ENCODE results near the gene NKX2-2. TPM values are rescaled to one million over a fixed set of nuclear protein-coding genes. Genes with fewer than 3 reads are reported as not detected.

NKX2-2 gene
- total RNA-seq, 1 donor from 2014 or later, result not detected

- ATAC-seq (ENCODE audit: poor library complexity), result no peak
- intact Hi-C loops (cut with DNase I), result no loop called here
Measured at GRCh38 chr20:21523281-21523868, 9.5 kb upstream of the NKX2-2 start.

DNA sequence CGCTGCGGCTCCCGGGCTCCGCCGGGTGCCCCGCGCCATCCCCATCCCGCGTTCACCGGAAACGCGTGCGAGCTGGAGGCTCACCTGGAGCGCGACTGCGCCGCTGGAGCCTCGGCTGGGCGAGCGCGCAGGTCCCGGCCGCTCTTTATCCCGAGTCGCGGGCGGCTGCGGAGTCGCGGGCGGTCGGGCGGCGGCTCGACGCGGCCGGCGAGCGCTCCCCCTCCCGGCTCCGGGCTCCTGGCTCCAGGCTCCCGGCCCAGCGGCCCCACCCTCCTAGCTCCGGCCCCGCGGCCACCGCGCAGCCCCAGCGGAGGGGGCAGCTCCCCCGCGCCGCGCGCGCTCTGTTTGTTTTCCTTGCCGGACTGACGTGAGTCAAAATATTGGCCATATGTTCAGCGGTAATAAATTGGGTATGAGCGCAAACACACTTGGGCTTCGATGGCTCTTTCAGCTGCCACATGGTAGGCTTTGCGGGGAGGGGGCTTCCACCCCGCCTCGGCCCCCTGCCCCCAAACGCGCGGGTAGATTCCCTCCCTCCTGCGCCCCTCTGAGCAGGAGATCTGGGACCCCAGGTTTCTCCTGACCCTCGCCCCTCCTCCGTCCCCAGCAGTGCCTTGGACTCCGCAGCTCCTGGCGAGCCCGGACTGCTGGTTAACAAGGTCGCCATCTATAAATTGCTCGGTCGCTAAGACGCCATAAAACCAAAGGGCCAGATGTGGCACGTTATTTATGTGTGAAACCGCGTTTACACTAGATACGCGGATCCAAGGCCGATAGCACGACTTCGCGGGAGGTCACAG is 8.8 kb upstream of the NKX2-2 start:
- DNase-seq, result no peak
- intact Hi-C loops (cut with DNase I), result no loop called here
- no peak for ATAC-seq (ENCODE audit: poor library complexity)

More at GRCh38 chr20:21523281-21523868, 9.5 kb upstream of the NKX2-2 start:
- no peak for DNase-seq

DNA sequence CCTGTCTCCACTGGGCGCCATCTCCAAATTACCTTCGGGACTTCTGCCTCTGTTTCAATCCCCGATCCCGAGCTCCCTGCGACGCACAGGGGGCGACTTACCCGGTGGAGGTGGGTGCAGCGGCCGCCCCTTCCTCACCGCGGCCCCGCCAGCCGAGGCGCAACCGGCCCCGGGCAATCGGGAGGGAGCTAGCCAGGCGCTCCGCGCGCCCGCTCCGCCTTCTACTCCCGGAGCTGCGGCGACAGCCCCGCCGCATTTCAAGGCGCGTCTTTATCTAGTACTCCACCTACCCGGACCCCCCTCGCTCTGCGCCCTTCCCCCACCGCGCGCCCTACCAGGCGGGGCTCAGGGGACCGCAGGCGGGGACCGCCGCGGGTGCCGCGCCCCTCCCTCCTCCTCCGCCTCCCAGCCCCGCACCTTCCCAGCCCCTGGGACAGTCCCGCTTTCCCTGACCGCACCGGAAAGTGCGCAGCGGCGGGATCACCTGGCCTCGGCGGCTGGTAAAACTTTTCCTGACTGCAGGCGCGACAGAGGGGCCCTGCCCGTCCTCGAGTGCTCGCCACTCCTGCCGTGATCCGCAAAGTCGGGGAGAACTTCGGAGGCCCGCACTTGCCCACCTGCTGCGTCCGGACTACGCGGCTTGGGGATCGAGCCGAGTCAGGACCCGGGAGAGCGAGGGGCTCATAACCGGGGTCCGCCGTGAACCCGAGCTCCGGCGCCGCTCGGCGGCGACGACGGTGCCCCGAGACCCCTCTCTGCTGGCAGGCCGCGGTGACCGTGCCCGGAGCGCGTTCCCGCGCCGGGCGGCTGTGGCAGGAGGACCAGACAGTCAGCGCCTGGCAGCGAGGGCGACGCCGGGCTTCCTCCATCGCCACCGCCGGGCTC is 8.0 kb upstream of the NKX2-2 start:
- intact Hi-C loops (cut with DNase I), result no loop called here
- DNase-seq (no peak), ATAC-seq (ENCODE audit: poor library complexity) (no peak)

- no peak for ATAC-seq (ENCODE audit: poor library complexity)
- intact Hi-C loops (cut with DNase I), result no loop called here
Measured at GRCh38 chr20:21520702-21521595, 7.1 kb upstream of the NKX2-2 start.

GRCh38 chr20:21519136-21519584 is 5.3 kb upstream of the NKX2-2 start:
- intact Hi-C loops (cut with DNase I), result no loop called here

More at GRCh38 chr20:21520702-21521595, 7.1 kb upstream of the NKX2-2 start:
- no peak for DNase-seq

GRCh38 chr20:21518292-21518991 is 4.6 kb upstream of the NKX2-2 start:
- intact Hi-C loops (cut with DNase I), result no loop called here

More at GRCh38 chr20:21519136-21519584, 5.3 kb upstream of the NKX2-2 start:
- DNase-seq, result no peak
- no peak for ATAC-seq (ENCODE audit: poor library complexity)

GRCh38 chr20:21517566-21518277 is 3.9 kb upstream of the NKX2-2 start:
- no peak for DNase-seq
- intact Hi-C loops (cut with DNase I), result no loop called here
- no peak for ATAC-seq (ENCODE audit: poor library complexity)

More at GRCh38 chr20:21518292-21518991, 4.6 kb upstream of the NKX2-2 start:
- DNase-seq (no peak), ATAC-seq (ENCODE audit: poor library complexity) (no peak)

DNA sequence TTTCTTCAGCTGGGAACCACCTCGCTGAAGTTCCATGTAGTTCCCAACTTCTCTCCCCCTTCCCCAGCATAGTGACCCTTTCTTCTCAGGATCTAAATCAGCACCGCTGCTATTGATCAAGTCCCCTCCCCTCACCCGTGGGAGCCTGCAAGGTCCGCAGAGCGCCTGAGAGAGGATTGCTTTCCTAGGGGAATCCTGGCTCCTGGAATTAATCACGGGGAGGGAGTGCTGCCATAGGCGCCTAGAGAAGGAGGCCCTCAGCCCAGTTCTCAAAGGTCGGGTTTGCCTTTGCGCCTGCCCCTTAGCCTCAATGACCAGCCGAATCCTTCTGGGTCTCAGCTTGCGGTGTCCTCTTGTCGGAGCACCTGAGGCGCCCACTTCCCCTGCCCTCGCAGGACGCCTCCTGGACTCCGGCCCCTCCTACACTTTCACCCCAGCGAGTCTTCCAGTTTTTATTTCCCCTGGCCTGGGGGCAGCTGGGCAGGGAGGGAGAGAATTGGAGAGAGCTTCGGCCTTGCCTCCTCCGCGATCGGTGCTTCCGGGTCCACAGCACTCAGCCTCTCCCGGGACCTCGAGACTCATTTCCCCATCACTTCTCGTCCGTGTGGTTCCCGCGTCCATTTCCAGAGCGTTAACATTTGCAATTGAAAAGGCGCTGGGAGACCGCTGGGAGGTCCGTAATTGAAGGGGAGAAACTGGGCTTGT is 3.1 kb upstream of the NKX2-2 start:
- DNase-seq (no peak), ATAC-seq (ENCODE audit: poor library complexity) (no peak)
- intact Hi-C loops (cut with DNase I), result no loop called here

- DNase-seq (no peak), ATAC-seq (ENCODE audit: poor library complexity) (no peak)
- intact Hi-C loops (cut with DNase I), result no loop called here
Measured at GRCh38 chr20:21516180-21516567, 2.3 kb upstream of the NKX2-2 start.

- ATAC-seq (ENCODE audit: poor library complexity) (no peak), DNase-seq (no peak)
- intact Hi-C loops (cut with DNase I), result no loop called here
Measured at GRCh38 chr20:21515300-21516179, 1.7 kb upstream of the NKX2-2 start.

DNA sequence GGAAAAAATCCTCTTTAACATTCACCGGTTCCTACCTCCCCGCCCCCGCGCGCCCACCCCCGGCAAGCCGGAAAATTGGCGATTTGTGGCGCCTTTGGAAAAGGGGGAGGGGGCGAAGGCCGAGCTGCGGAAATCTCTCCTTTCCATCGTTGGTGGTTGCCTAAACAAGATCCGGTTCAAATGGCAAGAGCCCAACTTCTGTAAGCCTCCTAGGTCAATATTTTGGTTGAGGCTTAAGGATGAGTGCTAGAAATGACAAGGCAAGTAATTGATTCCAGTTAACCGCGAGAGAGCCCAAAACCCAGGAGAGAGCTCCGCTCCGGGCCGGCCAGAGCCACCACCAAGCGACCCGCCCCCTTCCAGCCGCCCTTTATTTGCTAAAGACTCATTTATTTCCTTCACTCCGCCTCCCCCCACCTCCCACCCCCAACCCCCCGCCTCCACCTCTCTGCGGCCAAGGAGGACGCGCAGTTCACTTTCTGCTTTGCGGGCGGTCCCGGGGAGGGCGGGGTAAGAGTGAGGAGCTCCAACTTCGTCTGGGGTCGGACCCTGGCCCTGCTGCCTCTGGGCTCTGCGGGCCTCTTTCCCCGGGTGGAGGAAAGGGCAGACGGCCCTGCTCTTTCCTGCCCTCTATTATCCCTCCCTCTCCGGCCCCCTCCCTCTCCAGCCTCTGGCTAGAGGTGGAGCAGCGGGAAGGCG is 838 bp upstream of the NKX2-2 start:
- ATAC-seq (ENCODE audit: poor library complexity), result no peak

GRCh38 chr20:21513181-21513663 is 642 bp downstream of the NKX2-2 start:
- DNase-seq (no peak), ATAC-seq (ENCODE audit: poor library complexity) (no peak)
- intact Hi-C loops (cut with DNase I), result no loop called here

More for the DNA sequence above, 838 bp upstream of the NKX2-2 start:
- intact Hi-C loops (cut with DNase I), result no loop called here
- no peak for DNase-seq

- ATAC-seq (ENCODE audit: poor library complexity), result no peak
- DNase-seq, result no peak
- intact Hi-C loops (cut with DNase I), result no loop called here
Measured at GRCh38 chr20:21512634-21513180, 1.2 kb downstream of the NKX2-2 start.

DNA sequence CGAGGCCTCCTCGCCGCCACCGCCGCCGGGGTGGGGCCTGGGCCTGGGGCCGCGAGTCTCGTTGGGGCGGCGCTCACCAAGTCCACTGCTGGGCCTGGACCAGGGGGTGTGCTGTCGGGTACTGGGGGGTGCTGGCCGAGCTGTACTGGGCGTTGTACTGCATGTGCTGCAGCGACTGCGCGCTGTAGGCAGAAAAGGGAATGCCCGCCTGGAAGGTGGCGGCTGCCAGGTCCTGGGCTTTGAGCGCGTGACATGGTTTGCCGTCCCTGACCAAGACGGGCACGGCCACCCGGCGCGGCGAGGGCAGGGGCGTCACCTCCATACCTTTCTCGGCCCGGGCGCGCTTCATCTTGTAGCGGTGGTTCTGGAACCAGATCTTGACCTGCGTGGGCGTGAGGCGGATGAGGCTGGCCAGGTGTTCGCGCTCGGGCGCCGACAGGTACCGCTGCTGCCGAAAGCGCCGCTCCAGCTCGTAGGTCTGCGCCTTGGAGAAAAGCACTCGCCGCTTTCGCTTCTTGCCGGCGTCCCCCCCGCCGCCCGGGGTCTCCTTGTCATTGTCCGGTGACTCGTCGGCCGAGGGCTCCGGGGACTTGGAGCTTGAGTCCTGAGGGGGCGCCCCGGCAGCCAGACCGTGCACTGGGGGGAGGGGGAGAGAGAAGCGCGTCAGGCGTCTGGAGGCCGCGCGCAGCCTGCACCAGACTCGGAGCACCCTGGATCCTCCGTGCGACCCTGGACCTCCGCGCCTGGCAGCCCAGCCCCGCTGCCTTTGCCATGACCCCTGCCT is 1.8 kb downstream of the NKX2-2 start:
- no peak for DNase-seq
- intact Hi-C loops (cut with DNase I), result no loop called here
- ATAC-seq (ENCODE audit: poor library complexity), result no peak

Measured in Right ventricle myocardium superior (tissue), 1 donor.